ENCODE data around the gene MBTD1.
A peak's percentile ranks its signal among the peaks of the same experiment; 100 is the strongest.
"Not testable (repeated sequence)": the region's sequence is repeated elsewhere in the genome, so short reads cannot be mapped to it uniquely, and the experiment has no call there.

MBTD1 gene

GRCh38 chr17:51189162-51189561 is 70.7 kb downstream of the MBTD1 start:
- no peak for DNase-seq (ENCODE audit: low read depth in 3 of 3)

- DNase-seq (ENCODE audit: low read depth in 3 of 3): no peak
These were observed 71.5 kb downstream of the MBTD1 start for GRCh38 chr17:51188271-51188833.

- no peak for DNase-seq (ENCODE audit: low read depth in 3 of 3)
These were observed 74.0 kb downstream of the MBTD1 start for GRCh38 chr17:51185763-51186332.

- DNase-seq (ENCODE audit: low read depth in 3 of 3): no peak
These were observed 75.7 kb downstream of the MBTD1 start for GRCh38 chr17:51184124-51184523.

- DNase-seq (ENCODE audit: low read depth in 3 of 3): no peak
These were observed 79.4 kb downstream of the MBTD1 start for GRCh38 chr17:51180486-51180885.

- DNase-seq (ENCODE audit: low read depth in 3 of 3): not testable (repeated sequence)
These were observed 87.8 kb downstream of the MBTD1 start for GRCh38 chr17:51172030-51172429.

GRCh38 chr17:51170736-51171135 is 89.1 kb downstream of the MBTD1 start:
- no peak for DNase-seq (ENCODE audit: low read depth in 3 of 3)

- DNase-seq (ENCODE audit: low read depth in 3 of 3): no peak
These were observed 90.5 kb downstream of the MBTD1 start for GRCh38 chr17:51169340-51169739.

GRCh38 chr17:51166987-51167931 is 92.6 kb downstream of the MBTD1 start:
- peak; percentile 55 to 73 (median 55) for DNase-seq (ENCODE audit: low read depth in 3 of 3)

GRCh38 chr17:51166198-51166986 is 93.5 kb downstream of the MBTD1 start, which contains the start of gene NME2:
Gene NME2 (plus strand): TSS chr17:51166411. CDS start chr17:51166831, 420 bp downstream.
- DNase-seq (ENCODE audit: low read depth in 3 of 3): peak; percentile 38 to 66 (median 50)

- peak in 1 of 3 donors; percentile 27 for DNase-seq (ENCODE audit: low read depth in 3 of 3)
These were observed 94.1 kb downstream of the MBTD1 start for GRCh38 chr17:51165680-51166197.

- DNase-seq (ENCODE audit: low read depth in 3 of 3): no peak
These were observed 94.8 kb downstream of the MBTD1 start for GRCh38 chr17:51164911-51165679.

- DNase-seq (ENCODE audit: low read depth in 3 of 3): no peak
These were observed 98.3 kb downstream of the MBTD1 start for GRCh38 chr17:51161541-51161940.

- DNase-seq (ENCODE audit: low read depth in 3 of 3): no peak
These were observed 100.2 kb downstream of the MBTD1 start for GRCh38 chr17:51159604-51160003.

GRCh38 chr17:51155416-51155815 is 104.4 kb downstream of the MBTD1 start:
- no peak for DNase-seq (ENCODE audit: low read depth in 3 of 3)

GRCh38 chr17:51154176-51154575 is 105.7 kb downstream of the MBTD1 start:
- no peak for DNase-seq (ENCODE audit: low read depth in 3 of 3)

- peak; percentile 94 to 98 (median 95) for DNase-seq (ENCODE audit: low read depth in 3 of 3)
These were observed 106.4 kb downstream of the MBTD1 start, which contains the start of gene NME1 for GRCh38 chr17:51153210-51154072. Gene NME1 (plus strand): TSS chr17:51153559. CDS start chr17:51155655, 2,096 bp downstream.

- no peak for DNase-seq (ENCODE audit: low read depth in 3 of 3)
These were observed 107.1 kb downstream of the MBTD1 start for GRCh38 chr17:51152766-51153209.

GRCh38 chr17:51150932-51151331 is 108.9 kb downstream of the MBTD1 start:
- DNase-seq (ENCODE audit: low read depth in 3 of 3): no peak

GRCh38 chr17:51149163-51149562 is 110.7 kb downstream of the MBTD1 start:
- DNase-seq (ENCODE audit: low read depth in 3 of 3): no peak
